ENCODE data around the gene CASP8AP2. TPM values are rescaled to one million over a fixed set of nuclear protein-coding genes. Genes with fewer than 3 reads are reported as not detected.

The CASP8AP2 gene
- total RNA-seq, 1 experiment from 2014 or later: 22.9 TPM

Other genes starting within 250 kb of the CASP8AP2 start
- gene LYRM2, start 191.1 kb upstream of the CASP8AP2 start, total RNA-seq (2021; ENCODE audit: unreplicated experiment): 39.4 TPM
- 47.8 TPM for gene MDN1, start 10.1 kb upstream of the CASP8AP2 start, total RNA-seq (2021; ENCODE audit: unreplicated experiment)
- not detected for gene GJA10, start 64.6 kb downstream of the CASP8AP2 start, total RNA-seq (2021; ENCODE audit: unreplicated experiment)